ENCODE measurements around the gene ATP10A.

ATP10A gene

DNA sequence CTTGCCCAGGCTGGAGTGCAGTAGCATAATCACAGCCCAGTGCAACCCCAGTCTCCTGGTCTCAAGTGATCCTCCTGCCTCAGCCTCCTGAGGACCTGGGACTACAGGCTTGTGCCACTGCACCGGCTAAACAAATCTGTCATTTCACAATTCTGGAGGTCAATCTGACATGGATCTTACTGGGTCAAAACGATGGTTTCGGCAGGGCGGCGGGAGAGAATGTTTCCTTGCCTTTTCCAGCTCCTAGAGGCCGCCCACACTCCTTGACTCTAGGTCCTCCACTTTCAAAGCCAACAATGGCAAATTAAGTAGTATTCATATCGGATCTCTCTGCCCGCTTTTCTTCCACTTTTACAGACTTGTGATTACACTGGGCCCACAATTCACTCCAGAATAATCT, 14.8 kb downstream of the ATP10A start:
- DNase-seq (ENCODE audit: low spot score) = no peak
- TF ChIP-seq CTCF (IDR thresholded peaks at IDR 0.05; ENCODE audit: extremely low read depth, missing control alignments) = no peak

- no peak for TF ChIP-seq CTCF (IDR thresholded peaks at IDR 0.05; ENCODE audit: extremely low read depth, missing control alignments)
- no peak for DNase-seq (ENCODE audit: low spot score)
Observed at GRCh38 chr15:25847051-25847450, 16.1 kb downstream of the ATP10A start.

DNA sequence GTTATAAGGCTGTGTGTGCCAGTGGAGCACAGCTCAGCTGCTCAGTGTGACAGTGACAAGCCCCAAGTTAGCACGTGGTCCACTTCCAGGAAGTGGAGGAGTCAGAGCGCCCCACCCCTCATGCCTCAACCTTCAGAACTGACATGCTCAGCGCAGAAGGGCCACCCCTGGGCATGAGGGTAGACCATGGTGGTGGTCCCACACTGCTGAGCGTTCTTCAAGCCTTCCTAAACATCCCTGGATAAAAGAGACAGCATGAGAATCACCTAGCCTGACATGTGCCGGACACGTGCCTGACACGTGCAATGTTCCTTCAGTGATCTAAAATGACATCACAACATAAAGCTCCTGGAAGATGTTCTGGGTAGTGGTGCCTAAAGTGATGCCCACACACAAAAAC, 16.8 kb downstream of the ATP10A start:
- no peak for TF ChIP-seq CTCF (IDR thresholded peaks at IDR 0.05; ENCODE audit: extremely low read depth, missing control alignments)
- DNase-seq (ENCODE audit: low spot score) = no peak

- no peak for TF ChIP-seq CTCF (IDR thresholded peaks at IDR 0.05; ENCODE audit: extremely low read depth, missing control alignments)
- DNase-seq (ENCODE audit: low spot score) = no peak
Observed at GRCh38 chr15:25844981-25845680, 18.0 kb downstream of the ATP10A start.

DNA sequence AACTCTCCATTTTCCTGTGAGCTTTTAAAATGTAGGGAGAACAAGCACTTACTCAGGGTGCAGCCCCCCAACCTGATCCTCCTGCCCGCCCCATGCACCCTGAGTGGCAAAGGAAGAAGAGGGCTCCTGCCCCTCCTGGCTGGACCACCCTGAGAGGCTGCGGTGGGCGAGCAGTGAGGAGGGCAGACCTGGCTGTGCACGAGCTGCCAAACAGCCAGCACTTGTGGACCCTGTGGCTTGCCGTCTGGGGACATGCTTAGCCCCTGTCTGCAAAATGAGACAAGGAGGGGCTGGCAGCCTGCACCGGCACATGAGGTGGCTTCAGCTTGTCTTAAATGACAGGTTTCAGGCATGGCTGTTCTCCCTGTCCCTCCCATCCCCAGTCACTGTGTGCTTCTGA, 18.6 kb downstream of the ATP10A start:
- TF ChIP-seq CTCF (IDR thresholded peaks at IDR 0.05; ENCODE audit: extremely low read depth, missing control alignments) = no peak
- DNase-seq (ENCODE audit: low spot score) = no peak

DNA sequence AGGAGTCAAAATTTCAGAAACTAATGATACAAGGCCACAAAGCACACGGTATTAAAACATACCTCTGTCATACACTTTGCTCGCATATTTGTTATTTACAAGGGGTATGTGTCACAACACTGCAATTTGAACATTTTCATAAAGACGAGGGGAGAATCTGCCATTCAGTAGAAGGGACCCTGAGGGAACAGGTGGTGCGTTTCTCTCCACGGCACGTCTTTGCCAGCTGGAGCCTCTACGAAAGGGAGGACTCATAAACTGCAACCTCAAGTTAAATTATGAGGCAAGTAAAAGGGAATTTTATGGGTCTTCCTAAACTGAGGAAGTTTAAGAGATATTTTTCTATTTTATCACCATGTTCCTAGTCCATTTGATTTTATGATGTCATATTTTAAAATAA, 19.1 kb downstream of the ATP10A start:
- TF ChIP-seq CTCF (IDR thresholded peaks at IDR 0.05; ENCODE audit: extremely low read depth, missing control alignments) = no peak
- no peak for DNase-seq (ENCODE audit: low spot score)

GRCh38 chr15:25839638-25840156, 23.4 kb downstream of the ATP10A start:
- TF ChIP-seq CTCF (IDR thresholded peaks at IDR 0.05; ENCODE audit: extremely low read depth, missing control alignments) = no peak
- no peak for DNase-seq (ENCODE audit: low spot score)
